OCI-LY3 (cell line): ENCODE measurements around the gene CLGN.

Experiments used
- EZH2phosphoT487 ChIP-seq: fragments of 200-600 bp; shearing (Covaris generic); IDR thresholded peaks from 2 replicates; pipeline ENCODE4 v1.6.1; 2018; ENCODE audit warnings: antibody characterized with exemption, mixed run types, low read depth
- TF ChIP-seq, protein P1 (sequence below): fragments of 200-600, 300-600 bp; sonication (generic); IDR thresholded peaks from 2 replicates; pipeline ENCODE4 v1.5.1; 2014; ENCODE audit warnings: antibody characterized with exemption, low read length, low read depth

DNA sequence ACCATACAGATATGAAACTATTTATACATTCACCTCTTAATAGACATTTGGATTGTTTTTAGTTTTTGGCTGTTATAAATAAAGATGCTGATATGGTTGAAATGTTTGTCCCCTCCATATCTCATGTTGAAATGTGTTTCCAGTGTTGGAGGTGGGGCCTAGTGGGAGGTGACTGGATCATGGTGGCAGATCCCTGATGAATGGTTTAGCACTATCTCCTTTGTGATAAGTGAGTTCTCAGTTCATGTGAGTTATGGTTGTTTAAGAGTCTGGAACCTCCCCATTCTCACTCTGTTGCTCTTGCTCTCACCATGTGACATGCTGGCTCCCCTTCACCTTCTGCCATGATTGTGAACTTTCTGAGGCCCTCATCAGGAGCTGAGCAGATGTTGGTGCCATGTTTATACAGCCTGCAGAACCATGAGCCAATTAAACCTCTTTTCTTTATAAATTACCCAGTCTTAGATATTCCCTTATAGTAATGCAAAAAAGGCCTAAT lies 12.2 kb upstream of the CLGN start:
- TF ChIP-seq, protein P1, sequence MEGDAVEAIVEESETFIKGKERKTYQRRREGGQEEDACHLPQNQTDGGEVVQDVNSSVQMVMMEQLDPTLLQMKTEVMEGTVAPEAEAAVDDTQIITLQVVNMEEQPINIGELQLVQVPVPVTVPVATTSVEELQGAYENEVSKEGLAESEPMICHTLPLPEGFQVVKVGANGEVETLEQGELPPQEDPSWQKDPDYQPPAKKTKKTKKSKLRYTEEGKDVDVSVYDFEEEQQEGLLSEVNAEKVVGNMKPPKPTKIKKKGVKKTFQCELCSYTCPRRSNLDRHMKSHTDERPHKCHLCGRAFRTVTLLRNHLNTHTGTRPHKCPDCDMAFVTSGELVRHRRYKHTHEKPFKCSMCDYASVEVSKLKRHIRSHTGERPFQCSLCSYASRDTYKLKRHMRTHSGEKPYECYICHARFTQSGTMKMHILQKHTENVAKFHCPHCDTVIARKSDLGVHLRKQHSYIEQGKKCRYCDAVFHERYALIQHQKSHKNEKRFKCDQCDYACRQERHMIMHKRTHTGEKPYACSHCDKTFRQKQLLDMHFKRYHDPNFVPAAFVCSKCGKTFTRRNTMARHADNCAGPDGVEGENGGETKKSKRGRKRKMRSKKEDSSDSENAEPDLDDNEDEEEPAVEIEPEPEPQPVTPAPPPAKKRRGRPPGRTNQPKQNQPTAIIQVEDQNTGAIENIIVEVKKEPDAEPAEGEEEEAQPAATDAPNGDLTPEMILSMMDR = no peak
- TF ChIP-seq EZH2phosphoT487 = no peak
